Naive thymus-derived CD8-positive, alpha-beta T cell (primary cell): Measurements from ENCODE around the gene SETD3. TPM values are rescaled to one million over a fixed set of nuclear protein-coding genes. Genes with fewer than 3 reads are reported as not detected.

Source experiments
- ATAC-seq, 2 donors: fragments of 150-1000 bp; cut with Tn5 transposase in 1 of 2; sonication (Bioruptor Pico), chemical (Tn5 transposase) in 1 of 2; 1 replicate in 1 of 2; 2 replicates in 1 of 2; pipeline ENCODE4 v1.10.0; 2021; ENCODE audit warnings: mild to moderate bottlenecking in 2 of 2, moderate library complexity in 2 of 2
- POLR2A ChIA-PET: fragments of 350-600 bp; sonication (Branson Sonifier 250); formaldehyde crosslinking; loops from one replicate; lab custom pipeline; 2021; ENCODE audit warnings: antibody characterized with exemption; lab: Charles Lee
- DNase-seq, 10 donors: peaks; one replicate each; pipeline versions ENCODE4 v3.0.0 to v3.0.0-alpha.2; 2020 to 2022
- H3K27ac Mint-ChIP-seq, 10 donors: one replicate each; pipeline ENCODE4 v1.8.0; 2020 to 2022; ENCODE audit warnings: mild to moderate bottlenecking in 10 of 10, mixed read lengths in 10 of 10, moderate library complexity in 4 of 10, inconsistent platforms in 1 of 10
- H3K27me3 Mint-ChIP-seq, 5 donors: one replicate each; pipeline ENCODE4 v1.8.0; 2021 to 2022; ENCODE audit warnings: mixed read lengths in 5 of 5
- H3K36me3 Mint-ChIP-seq, 3 donors: one replicate each; pipeline ENCODE4 v1.8.0; 2020 to 2022; ENCODE audit warnings: mixed read lengths in 3 of 3, mild to moderate bottlenecking in 2 of 3, inconsistent platforms in 1 of 3
- H3K4me1 Mint-ChIP-seq, 4 donors: one replicate each; pipeline ENCODE4 v1.8.0; 2021 to 2022; ENCODE audit warnings: mixed read lengths in 4 of 4
- H3K4me3 Mint-ChIP-seq, 10 donors: one replicate each; pipeline ENCODE4 v1.8.0; 2020 to 2022; ENCODE audit warnings: mild to moderate bottlenecking in 10 of 10, mixed read lengths in 10 of 10, moderate library complexity in 6 of 10, inconsistent platforms in 1 of 10
- H3K9me3 Mint-ChIP-seq, 9 donors: one replicate each; pipeline ENCODE4 v1.8.0; 2020 to 2022; ENCODE audit warnings: mixed read lengths in 9 of 9, mild to moderate bottlenecking in 3 of 9, inconsistent platforms in 1 of 9, moderate library complexity in 1 of 9
- polyA plus RNA-seq, 3 donors: library from polyadenylated mRNA; unstranded; fragments of 300-500 nt; fragmentation: Illumina TruSeq; gene quantifications; one replicate each; pipeline ENCODE4 v1.2.3, GENCODE V29; 2021
- total RNA-seq, 8 experiments: library from RNA in 2 of 8; stranded (reverse) in 2 of 8; gene quantifications; one replicate each; pipeline ENCODE4 v1.2.3 and lab custom pipeline; 2021 to 2026

SETD3 gene
- total and polyA plus RNA-seq, 5 experiments from 2014 or later = 32.2 to 56.8 (median 35.6) TPM

DNA sequence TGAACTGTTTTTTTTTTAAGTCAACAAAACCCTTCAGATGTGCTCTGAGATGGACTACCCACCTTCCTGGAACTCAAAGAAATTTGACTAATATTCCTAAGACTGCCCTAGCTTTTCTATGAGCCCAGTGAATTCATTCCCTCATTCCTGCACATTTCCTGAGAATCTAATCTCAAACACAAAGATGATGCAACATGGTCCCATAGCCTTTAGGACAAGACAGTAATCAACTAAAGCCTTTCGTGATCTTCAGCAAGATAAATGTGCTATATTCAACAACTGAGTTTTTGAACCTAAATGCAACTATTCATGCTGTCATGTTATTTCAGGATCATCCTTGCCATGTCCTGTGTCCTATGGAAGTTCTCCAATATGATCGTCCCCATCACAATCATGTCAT, 5.0 kb downstream of the SETD3 start:
- H3K4me3 Mint-ChIP-seq = no peak overlapping the region
- no peak for DNase-seq
- peaks cover 34 to 59% (median 48%) of the 10 kb centered on the region in 4 donors for H3K4me1 Mint-ChIP-seq
- H3K36me3 Mint-ChIP-seq = no peaks in the 10 kb centered on the region
- POLR2A ChIA-PET = no interaction called here
- no peaks in the 10 kb centered on the region for H3K27me3 Mint-ChIP-seq
- H3K27ac Mint-ChIP-seq = no peak overlapping the region
- no peak for ATAC-seq
- no peaks in the 10 kb centered on the region for H3K9me3 Mint-ChIP-seq

- POLR2A ChIA-PET = no interaction called here
- Mint-ChIP-seq H3K9me3 (no peaks in the 10 kb centered on the region), H3K27me3 (no peaks in the 10 kb centered on the region), H3K36me3 (no peaks in the 10 kb centered on the region), H3K27ac (no peak overlapping the region), H3K4me3 (no peak overlapping the region), H3K4me1 (peaks cover 36 to 64% (median 53%) of the 10 kb centered on the region in 4 donors)
- ATAC-seq = no peak
- DNase-seq = no peak
These were observed 5.5 kb downstream of the SETD3 start for GRCh38 chr14:99475179-99475578.

DNA sequence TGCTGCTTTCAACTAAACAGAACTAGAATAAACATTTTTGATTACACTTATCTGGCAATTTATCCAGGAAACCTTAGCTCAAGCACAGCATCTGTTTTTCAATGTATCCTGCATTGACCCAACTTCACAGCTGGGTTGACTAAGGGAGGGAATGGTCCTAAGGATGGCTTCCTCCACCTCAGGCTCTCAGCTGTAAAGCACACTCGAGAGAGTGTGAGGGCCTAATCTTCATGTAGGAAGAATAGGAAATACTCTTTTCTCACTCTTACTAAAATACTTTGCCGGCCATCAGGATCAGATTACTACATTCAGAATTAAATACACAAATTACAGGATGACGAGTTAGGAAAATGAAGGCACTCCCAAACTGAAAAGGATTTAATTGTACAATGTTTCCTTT, 7.2 kb downstream of the SETD3 start:
- Mint-ChIP-seq H3K36me3 (no peaks in the 10 kb centered on the region), H3K4me3 (no peak overlapping the region), H3K27me3 (no peaks in the 10 kb centered on the region), H3K9me3 (no peaks in the 10 kb centered on the region), H3K4me1 (peaks cover 36 to 65% (median 57%) of the 10 kb centered on the region in 4 donors), H3K27ac (peak overlapping the region in 1 of 10 donors; percentile 38)
- DNase-seq = no peak
- POLR2A ChIA-PET = no interaction called here
- ATAC-seq = no peak

DNA sequence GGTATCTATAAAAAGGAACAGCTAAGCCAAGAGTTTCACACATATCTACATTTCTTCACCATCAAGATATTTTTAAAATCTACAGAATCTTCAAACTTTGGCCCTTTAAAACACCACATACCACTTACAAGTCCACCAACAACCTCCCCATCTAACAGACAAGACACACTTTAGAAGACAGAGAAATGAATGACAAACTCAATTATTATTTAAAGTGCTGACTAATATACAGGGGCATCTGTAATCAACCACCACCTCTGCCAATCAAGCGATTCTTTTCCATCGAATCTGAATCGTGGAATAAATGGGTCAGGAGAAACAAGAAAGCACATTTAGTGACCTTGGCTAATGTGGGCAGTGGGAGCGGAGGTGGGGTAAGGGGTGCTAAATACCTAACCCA, 7.7 kb downstream of the SETD3 start:
- Mint-ChIP-seq H3K4me1 (peaks cover 35 to 65% (median 56%) of the 10 kb centered on the region in 4 donors), H3K36me3 (no peaks in the 10 kb centered on the region), H3K27ac (peak overlapping the region in 2 of 10 donors; percentile 31 to 38), H3K27me3 (no peaks in the 10 kb centered on the region), H3K4me3 (no peak overlapping the region), H3K9me3 (no peaks in the 10 kb centered on the region)
- POLR2A ChIA-PET = no interaction called here
- ATAC-seq = no peak
- no peak for DNase-seq

GRCh38 chr14:99471731-99472130, 8.9 kb downstream of the SETD3 start:
- POLR2A ChIA-PET = no interaction called here
- H3K27me3 Mint-ChIP-seq = no peaks in the 10 kb centered on the region
- DNase-seq (no peak), ATAC-seq (no peak)
- peaks cover 0 to 3% (median 0%) of the 10 kb centered on the region in 3 donors for H3K36me3 Mint-ChIP-seq
- no peak overlapping the region for H3K27ac Mint-ChIP-seq
- no peak overlapping the region for H3K4me3 Mint-ChIP-seq
- no peaks in the 10 kb centered on the region for H3K9me3 Mint-ChIP-seq
- peaks cover 37 to 67% (median 55%) of the 10 kb centered on the region in 4 donors for H3K4me1 Mint-ChIP-seq

DNA sequence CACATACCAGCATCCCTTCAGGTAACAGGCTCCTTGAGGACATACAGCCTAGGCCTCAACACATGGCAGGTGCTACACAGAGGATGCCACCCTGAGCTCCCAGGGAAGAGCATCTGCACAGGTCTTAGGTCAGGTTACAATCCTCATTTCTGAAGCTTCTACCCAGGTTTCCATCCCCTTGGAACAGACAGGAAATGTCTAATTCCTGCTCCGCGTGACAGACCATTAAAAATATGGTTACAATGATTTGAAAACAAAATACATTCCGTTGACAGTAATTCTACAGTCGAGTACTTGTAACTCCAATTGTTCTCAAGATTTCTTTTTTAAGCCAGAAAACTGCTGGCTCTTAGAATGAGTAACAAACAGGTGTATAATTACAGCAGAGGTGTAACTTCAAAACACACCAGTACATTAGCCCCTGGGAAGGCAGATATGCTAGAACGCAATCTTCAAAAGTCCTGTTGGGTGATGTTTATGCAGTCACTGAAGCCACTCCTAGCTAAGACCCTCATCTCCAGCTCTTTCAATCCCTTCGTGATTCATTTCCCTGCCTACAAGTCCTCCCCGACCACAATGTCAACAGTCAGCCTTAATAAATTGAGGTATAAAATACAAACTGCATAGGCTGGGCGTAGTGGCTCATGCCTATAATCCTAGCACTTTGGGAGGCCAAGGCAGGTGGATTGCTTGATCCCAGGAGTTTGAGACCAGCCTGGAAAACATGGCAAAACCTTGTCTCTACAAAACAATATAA, 11.6 kb downstream of the SETD3 start:
- peaks cover 0 to 25% (median 3%) of the 10 kb centered on the region in 3 donors for H3K36me3 Mint-ChIP-seq
- POLR2A ChIA-PET = interaction anchor here (0.7 to 0.8 kb wide), 2 partner anchors 12 to 1397 kb away, joined by 3 to 4 read pairs; partner anchors contain the start of genes CCNK and SETD3
- peak overlapping the region in 1 of 10 donors; percentile 4 for H3K4me3 Mint-ChIP-seq
- peaks cover 36 to 72% (median 46%) of the 10 kb centered on the region in 4 donors for H3K4me1 Mint-ChIP-seq
- no peaks in the 10 kb centered on the region for H3K27me3 Mint-ChIP-seq
- no peaks in the 10 kb centered on the region for H3K9me3 Mint-ChIP-seq
- peak overlapping the region in 6 of 10 donors; percentile 28 to 83 (median 56) for H3K27ac Mint-ChIP-seq
- ATAC-seq (no peak), DNase-seq (no peak)

DNA sequence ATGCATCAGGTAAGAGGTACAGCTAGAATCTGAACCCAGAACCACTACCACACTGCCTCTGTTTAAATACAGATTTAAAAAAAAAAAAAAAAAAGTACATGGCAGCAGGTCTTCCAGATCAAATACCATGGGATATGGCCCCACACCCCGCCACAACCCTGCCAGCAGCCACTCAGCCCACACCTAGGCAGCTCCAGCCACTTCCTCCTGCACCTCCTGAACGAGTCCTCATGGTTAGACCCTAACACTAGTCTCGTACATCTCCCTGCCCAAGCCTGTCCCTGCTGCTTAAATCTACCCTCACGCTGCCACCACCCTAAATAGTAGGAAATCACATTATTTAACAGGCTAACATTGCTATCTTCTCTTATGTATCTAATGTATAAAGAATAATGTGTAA, 12.6 kb downstream of the SETD3 start:
- no peaks in the 10 kb centered on the region for H3K27me3 Mint-ChIP-seq
- ATAC-seq (no peak), DNase-seq (no peak)
- H3K9me3 Mint-ChIP-seq = no peaks in the 10 kb centered on the region
- H3K27ac Mint-ChIP-seq = peak overlapping the region in 5 of 10 donors; percentile 0 to 83 (median 50)
- peak overlapping the region in 5 of 10 donors; percentile 1 to 53 (median 5) for H3K4me3 Mint-ChIP-seq
- H3K36me3 Mint-ChIP-seq = peaks cover 5 to 34% (median 8%) of the 10 kb centered on the region in 3 donors
- peaks cover 38 to 73% (median 41%) of the 10 kb centered on the region in 4 donors for H3K4me1 Mint-ChIP-seq
- POLR2A ChIA-PET = interaction anchor here (0.7 kb wide), 1 partner anchor 13 kb away, joined by 3 read pairs; the partner anchor contains the start of genes CCNK and SETD3

DNA sequence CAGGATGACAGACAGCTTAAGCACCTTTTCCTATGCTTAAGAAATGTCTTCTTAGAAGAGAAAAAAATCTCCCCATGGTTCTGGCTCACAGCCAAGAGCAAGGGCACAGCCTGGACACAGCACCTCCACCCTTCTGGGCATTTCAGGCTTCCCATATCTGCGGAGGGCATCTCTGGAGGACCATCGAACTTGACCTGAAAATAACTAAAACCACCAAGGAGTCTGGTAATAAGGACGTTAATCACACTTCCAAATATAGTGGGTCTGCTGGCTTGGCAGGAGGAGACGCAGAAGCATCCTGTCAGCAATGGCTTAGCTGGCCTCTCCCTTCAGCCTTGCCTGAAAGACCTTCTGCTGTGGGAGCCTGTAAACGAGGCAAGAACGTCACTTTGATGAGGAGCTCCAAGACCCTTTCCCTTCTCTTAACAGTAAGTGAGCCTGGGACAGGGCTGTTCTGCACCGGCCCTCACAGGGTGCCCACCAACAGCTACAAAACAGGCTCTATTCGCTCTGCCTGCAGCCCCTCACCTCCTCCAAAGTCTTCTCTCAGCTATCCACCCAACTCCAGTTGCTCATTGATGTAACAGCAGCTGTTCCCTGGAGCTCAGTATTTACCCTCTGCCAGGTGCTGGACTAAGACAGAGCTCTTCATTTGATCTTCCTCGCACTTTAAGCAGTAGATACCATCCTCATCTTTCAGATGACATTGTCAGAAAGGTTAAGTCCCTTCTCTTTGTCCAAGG, 13.2 kb downstream of the SETD3 start:
- Mint-ChIP-seq H3K9me3 (no peaks in the 10 kb centered on the region), H3K27me3 (no peaks in the 10 kb centered on the region), H3K4me1 (peaks cover 38 to 71% (median 40%) of the 10 kb centered on the region in 4 donors), H3K27ac (peak overlapping the region in 3 of 10 donors; percentile 37 to 83 (median 71)), H3K36me3 (peaks cover 5 to 40% (median 8%) of the 10 kb centered on the region in 3 donors), H3K4me3 (peak overlapping the region in 1 of 10 donors; percentile 1)
- POLR2A ChIA-PET = interaction anchor here (0.7 kb wide), 1 partner anchor 13 kb away, joined by 3 read pairs; the partner anchor contains the start of genes CCNK and SETD3
- no peak for DNase-seq
- no peak for ATAC-seq

DNA sequence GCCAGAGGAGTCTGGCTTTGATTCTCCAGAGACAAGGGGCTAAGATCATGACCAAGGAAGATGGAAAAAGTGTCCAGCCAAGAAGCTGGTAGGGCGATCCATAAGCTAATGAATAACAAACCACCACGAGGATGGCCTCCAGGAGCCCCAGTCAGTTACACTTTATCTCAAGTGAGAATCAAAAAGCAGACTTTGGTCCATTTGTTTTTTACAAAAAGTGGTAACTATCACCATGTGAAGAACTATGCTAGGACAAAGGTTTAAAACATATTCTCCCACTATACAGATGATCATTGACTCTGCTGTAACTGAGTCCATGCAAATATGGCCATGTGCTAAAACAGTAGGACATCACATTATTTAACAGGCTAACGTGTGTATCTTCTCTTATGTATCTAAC, 13.9 kb downstream of the SETD3 start:
- H3K27me3 Mint-ChIP-seq = no peaks in the 10 kb centered on the region
- H3K36me3 Mint-ChIP-seq = peaks cover 5 to 47% (median 8%) of the 10 kb centered on the region in 3 donors
- H3K4me1 Mint-ChIP-seq = peaks cover 39 to 73% (median 42%) of the 10 kb centered on the region in 4 donors
- no peak for DNase-seq
- POLR2A ChIA-PET = no interaction called here
- ATAC-seq = no peak
- H3K9me3 Mint-ChIP-seq = no peaks in the 10 kb centered on the region
- H3K4me3 Mint-ChIP-seq = no peak overlapping the region
- H3K27ac Mint-ChIP-seq = peak overlapping the region in 1 of 10 donors; percentile 11

DNA sequence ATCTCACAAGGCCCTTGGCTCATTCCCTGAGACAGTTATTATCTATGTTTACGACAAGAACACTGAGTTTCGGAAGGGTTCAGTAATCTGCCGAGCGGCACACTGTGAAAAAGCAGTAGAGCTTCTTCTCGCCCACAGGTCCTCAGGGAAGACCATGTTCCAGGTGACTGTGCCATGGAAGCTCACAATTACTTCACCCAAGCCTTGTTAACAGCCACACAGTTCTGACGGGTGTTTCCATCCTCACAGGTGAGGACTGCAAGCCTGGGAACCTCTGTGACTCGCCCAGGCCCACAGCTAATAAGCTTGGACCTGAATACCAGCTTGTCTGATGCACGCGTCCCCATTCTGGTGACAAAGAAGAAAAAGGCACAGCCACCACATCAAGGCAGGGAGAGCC, 15.4 kb downstream of the SETD3 start:
- H3K36me3 Mint-ChIP-seq = peaks cover 5 to 61% (median 13%) of the 10 kb centered on the region in 3 donors
- no peak overlapping the region for H3K4me3 Mint-ChIP-seq
- H3K9me3 Mint-ChIP-seq = no peaks in the 10 kb centered on the region
- DNase-seq = no peak
- no peak for ATAC-seq
- H3K4me1 Mint-ChIP-seq = peaks cover 29 to 73% (median 37%) of the 10 kb centered on the region in 4 donors
- no peaks in the 10 kb centered on the region for H3K27me3 Mint-ChIP-seq
- POLR2A ChIA-PET = interaction anchor here (0.7 to 1.9 kb wide), 2 partner anchors 15 to 29 kb away, joined by 3 to 4 read pairs; partner anchors contain the start of genes CCNK and SETD3
- no peak overlapping the region for H3K27ac Mint-ChIP-seq

DNA sequence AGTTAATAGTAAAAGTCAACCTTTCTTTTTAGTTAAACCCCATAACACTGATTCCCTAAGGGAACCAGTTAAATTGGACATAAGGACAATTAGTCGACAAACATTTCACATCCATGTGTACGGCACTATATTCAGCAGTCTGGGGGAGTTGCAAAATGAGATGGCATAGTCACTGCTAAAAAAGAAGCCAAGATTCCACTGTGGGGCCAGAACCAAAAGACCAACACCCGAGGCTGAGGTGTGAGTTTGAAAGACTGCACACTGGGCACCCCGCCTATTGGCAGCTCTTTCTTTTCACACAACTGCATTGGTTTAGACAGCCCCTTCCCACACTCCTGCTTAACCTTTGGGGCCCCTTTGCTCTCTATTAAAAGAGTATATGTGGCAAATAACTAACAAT, 16.7 kb downstream of the SETD3 start:
- Mint-ChIP-seq H3K27ac (no peak overlapping the region), H3K4me1 (peaks cover 16 to 66% (median 27%) of the 10 kb centered on the region in 4 donors), H3K27me3 (no peaks in the 10 kb centered on the region), H3K9me3 (no peaks in the 10 kb centered on the region), H3K4me3 (no peak overlapping the region), H3K36me3 (peaks cover 5 to 73% (median 13%) of the 10 kb centered on the region in 3 donors)
- DNase-seq (no peak), ATAC-seq (no peak)
- POLR2A ChIA-PET = interaction anchor here (1.5 to 1.9 kb wide), 2 partner anchors 15 to 17 kb away, joined by 3 to 4 read pairs; partner anchors contain the start of genes CCNK and SETD3

DNA sequence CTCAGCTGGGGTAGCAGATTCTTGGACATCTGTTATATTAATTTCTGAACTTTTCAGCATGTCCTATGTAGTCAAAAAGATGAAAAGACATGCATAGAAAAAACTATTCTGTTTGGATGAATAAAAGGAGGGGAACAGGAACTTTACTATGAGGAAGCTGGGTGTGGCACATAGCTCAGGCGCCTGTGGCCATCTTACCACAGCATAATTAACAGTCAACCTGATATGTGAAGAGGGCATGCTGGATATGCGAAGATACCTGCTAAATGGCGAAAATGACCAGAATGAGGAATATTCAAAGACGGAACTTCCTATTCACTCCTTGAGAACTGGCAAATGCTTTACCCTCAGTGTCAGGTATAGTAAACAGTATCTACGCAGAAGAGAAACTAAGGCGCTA, 18.4 kb downstream of the SETD3 start:
- peaks cover 6 to 82% (median 15%) of the 10 kb centered on the region in 3 donors for H3K36me3 Mint-ChIP-seq
- H3K27me3 Mint-ChIP-seq = no peaks in the 10 kb centered on the region
- no peak overlapping the region for H3K4me3 Mint-ChIP-seq
- ATAC-seq (no peak), DNase-seq (no peak)
- POLR2A ChIA-PET = no interaction called here
- H3K9me3 Mint-ChIP-seq = no peaks in the 10 kb centered on the region
- H3K4me1 Mint-ChIP-seq = peaks cover 0 to 48% (median 12%) of the 10 kb centered on the region in 4 donors
- H3K27ac Mint-ChIP-seq = peak overlapping the region in 1 of 10 donors; percentile 33
